Body of pancreas (tissue), 4 donors: ENCODE measurements around the gene MAP1B.

ENCODE experiments used
- CTCF ChIP-seq, 7 experiments: fragments of 450-650 bp in 4 of 7; fragments of 200-600 bp in 3 of 7; sonication (generic) in 3 of 7; IDR thresholded peaks; one replicate each; pipeline ENCODE4 v1.5.1; 2016 to 2019; ENCODE audit warnings: antibody characterized with exemption in 7 of 7
- POLR2A ChIP-seq, 3 donors: fragments of 450-650 bp; IDR thresholded peaks; one replicate each; pipeline ENCODE4 v1.6.1; 2016; ENCODE audit warnings: antibody characterized with exemption in 3 of 3, mild to moderate bottlenecking in 2 of 3

- TF ChIP-seq CTCF (IDR thresholded peaks at IDR 0.05) (no peak), POLR2A (IDR thresholded peaks at IDR 0.05) (no peak)
Observed at GRCh38 chr5:72221541-72221940, 114.3 kb downstream of the MAP1B start.
